HEK293 (cell line): ENCODE data around the gene EMP1.

ENCODE experiments used
- CTCF ChIA-PET: fragments of 350-600 bp; formaldehyde crosslinking; extraction: SDS; loops from one replicate; lab custom pipeline; 2021; ENCODE audit warnings: antibody characterized with exemption; lab: Yijun Ruan, JAX
- POLR2A ChIA-PET: fragments of 300-600 bp; formaldehyde crosslinking; extraction: SDS; loops from one replicate; lab custom pipeline; 2020; ENCODE audit warnings: antibody characterized with exemption, inconsistent platforms; lab: Yijun Ruan, JAX
- H3K27ac ChIP-seq: fragments of 200-500 bp; sonication (Bioruptor generic); 2 replicates; pipeline ENCODE4 v1.5.1; 2014; ENCODE audit warnings: low read depth, low read length, control low read depth, inconsistent platforms; ENCODE audit errors: extremely low read depth
- H3K36me3 ChIP-seq, 2 experiments: fragments of 200-500 bp in 1 of 2; sonication (Bioruptor generic) in 1 of 2; 1 replicate in 1 of 2; 2 replicates in 1 of 2; pipeline ENCODE4 v1.5.1; 2014 to 2017; ENCODE audit warnings: inconsistent platforms in 2 of 2, low read length in 2 of 2; ENCODE audit not compliant: control insufficient read depth in 2 of 2, insufficient read depth in 1 of 2
- H3K4me1 ChIP-seq: fragments of 200-500 bp; sonication (Bioruptor generic); 2 replicates; pipeline ENCODE4 v1.5.1; 2014; ENCODE audit warnings: mild to moderate bottlenecking, low read length, inconsistent platforms; ENCODE audit not compliant: control insufficient read depth, insufficient read depth
- H3K4me3 ChIP-seq: 2 replicates; pipeline ENCODE4 v1.5.1; 2011; ENCODE audit warnings: low read depth, mild to moderate bottlenecking, control low read depth, low read length, moderate library complexity
- H3K9me3 ChIP-seq: fragments of 200-500 bp; sonication (Bioruptor generic); 2 replicates; pipeline ENCODE4 v1.5.1; 2014; ENCODE audit warnings: low read depth, low read length, inconsistent platforms; ENCODE audit not compliant: control insufficient read depth, insufficient read depth
- BCL11B ChIP-seq: fragments of 450-650 bp; formaldehyde crosslinking; IDR thresholded peaks from 2 replicates; pipeline ENCODE4 v1.5.1; 2016; ENCODE audit warnings: low read depth, missing biosample characterization, missing genetic modification characterization
- HOXC10 ChIP-seq: sonication (generic); formaldehyde crosslinking; IDR thresholded peaks from 2 replicates; pipeline ENCODE4 v1.8.1; 2023; ENCODE audit warnings: mild to moderate bottlenecking, missing genetic modification reagents
- HOXD13 ChIP-seq: sonication (generic); formaldehyde crosslinking; IDR thresholded peaks from 2 replicates; pipeline ENCODE4 v1.8.0; 2022; ENCODE audit warnings: missing genetic modification reagents, borderline replicate concordance
- KLF8 ChIP-seq: fragments of 450-650 bp; formaldehyde crosslinking; IDR thresholded peaks from 2 replicates; pipeline ENCODE4 v1.5.1; 2016; ENCODE audit warnings: missing biosample characterization, missing genetic modification characterization
- MYNN ChIP-seq: fragments of 450-650 bp; formaldehyde crosslinking; IDR thresholded peaks from 2 replicates; pipeline ENCODE4 v1.5.1; 2016; ENCODE audit warnings: missing biosample characterization, missing genetic modification characterization, borderline replicate concordance
- PRDM1 ChIP-seq: fragments of 450-650 bp; formaldehyde crosslinking; IDR thresholded peaks from 2 replicates; pipeline ENCODE4; 2016; ENCODE audit warnings: missing biosample characterization, missing genetic modification characterization
- SETDB1 ChIP-seq: IDR thresholded peaks from one replicate; pipeline ENCODE4 v1.6.1; 2017; ENCODE audit warnings: mild to moderate bottlenecking, low read length, moderate library complexity, mixed read lengths; ENCODE audit not compliant: insufficient read length
- WT1 ChIP-seq: fragments of 450-650 bp; formaldehyde crosslinking; IDR thresholded peaks from 2 replicates; pipeline ENCODE4 v1.5.1; 2016; ENCODE audit warnings: missing biosample characterization, missing genetic modification characterization
- YY1 ChIP-seq: fragments of 450-650 bp; formaldehyde crosslinking; IDR thresholded peaks from 2 replicates; pipeline ENCODE4 v1.5.1; 2018; ENCODE audit warnings: missing biosample characterization, missing genetic modification characterization
- ZFP3 ChIP-seq: fragments of 450-650 bp; formaldehyde crosslinking; IDR thresholded peaks from 2 replicates; pipeline ENCODE4 v1.5.1; 2016; ENCODE audit warnings: low read depth, missing biosample characterization, missing genetic modification characterization
- ZNF121 ChIP-seq: fragments of 450-650 bp; formaldehyde crosslinking; IDR thresholded peaks from 2 replicates; pipeline ENCODE4 v1.5.1; 2016; ENCODE audit warnings: missing biosample characterization, missing genetic modification characterization
- ZNF133 ChIP-seq: fragments of 450-650 bp; formaldehyde crosslinking; IDR thresholded peaks from 2 replicates; pipeline ENCODE4 v1.5.1; 2016; ENCODE audit warnings: missing biosample characterization, missing genetic modification characterization
- ZNF23 ChIP-seq: fragments of 450-650 bp; formaldehyde crosslinking; IDR thresholded peaks from 2 replicates; pipeline ENCODE4 v1.5.1; 2016; ENCODE audit warnings: missing biosample characterization, missing genetic modification characterization, borderline replicate concordance
- ZNF518A ChIP-seq: fragments of 450-650 bp; formaldehyde crosslinking; conservative IDR thresholded peaks from 2 replicates; pipeline ENCODE4 v1.5.1; 2016; ENCODE audit warnings: low read depth, missing biosample characterization, missing genetic modification characterization
- ZNF521 ChIP-seq: fragments of 450-650 bp; formaldehyde crosslinking; IDR thresholded peaks from 2 replicates; pipeline ENCODE4 v1.5.1; 2017; ENCODE audit warnings: missing biosample characterization, mild to moderate bottlenecking, missing genetic modification characterization
- ZNF747 ChIP-seq: fragments of 450-650 bp; formaldehyde crosslinking; IDR thresholded peaks from 2 replicates; pipeline ENCODE4 v1.5.1; 2016; ENCODE audit warnings: missing biosample characterization, missing genetic modification characterization
- ZNF76 ChIP-seq: fragments of 450-650 bp; formaldehyde crosslinking; IDR thresholded peaks from 2 replicates; pipeline ENCODE4; 2016; ENCODE audit warnings: low read depth, missing biosample characterization, missing genetic modification characterization, borderline replicate concordance
- ZNF776 ChIP-seq: fragments of 450-650 bp; formaldehyde crosslinking; IDR thresholded peaks from 2 replicates; pipeline ENCODE4 v1.5.0; 2017; ENCODE audit warnings: missing biosample characterization, missing genetic modification characterization, borderline replicate concordance
- ZSCAN16 ChIP-seq: fragments of 450-650 bp; formaldehyde crosslinking; IDR thresholded peaks from 2 replicates; pipeline ENCODE4 v1.5.1; 2016; ENCODE audit warnings: missing biosample characterization, missing genetic modification characterization
- TF ChIP-seq, protein P1 (sequence below): fragments of 450-650 bp; IDR thresholded peaks from 2 replicates; pipeline ENCODE4 v1.5.1; 2018; ENCODE audit warnings: missing biosample characterization, missing genetic modification characterization
- TF ChIP-seq, protein P2 (sequence below): fragments of 450-650 bp; formaldehyde crosslinking; IDR thresholded peaks from 2 replicates; pipeline ENCODE4 v1.5.1; 2016; ENCODE audit warnings: missing biosample characterization, missing genetic modification characterization, low read depth
- TF ChIP-seq, protein P3 (sequence below): fragments of 450-650 bp; formaldehyde crosslinking; IDR thresholded peaks from 2 replicates; pipeline ENCODE4 v1.5.1; 2016; ENCODE audit warnings: missing biosample characterization, missing genetic modification characterization
- TF ChIP-seq, protein P4 (sequence below): fragments of 450-650 bp; IDR thresholded peaks from 2 replicates; pipeline ENCODE4 v1.5.1; 2018; ENCODE audit warnings: missing biosample characterization, mild to moderate bottlenecking, missing genetic modification characterization

The EMP1 gene

GRCh38 chr12:13195250-13195649 is 1.3 kb upstream of the EMP1 start:
- TF ChIP-seq ZSCAN16 (tag by site-specific recombination) = no peak
- no peak for TF ChIP-seq HOXD13
- no peak for TF ChIP-seq YY1
- no peak for TF ChIP-seq MYNN
- TF ChIP-seq, protein P1, sequence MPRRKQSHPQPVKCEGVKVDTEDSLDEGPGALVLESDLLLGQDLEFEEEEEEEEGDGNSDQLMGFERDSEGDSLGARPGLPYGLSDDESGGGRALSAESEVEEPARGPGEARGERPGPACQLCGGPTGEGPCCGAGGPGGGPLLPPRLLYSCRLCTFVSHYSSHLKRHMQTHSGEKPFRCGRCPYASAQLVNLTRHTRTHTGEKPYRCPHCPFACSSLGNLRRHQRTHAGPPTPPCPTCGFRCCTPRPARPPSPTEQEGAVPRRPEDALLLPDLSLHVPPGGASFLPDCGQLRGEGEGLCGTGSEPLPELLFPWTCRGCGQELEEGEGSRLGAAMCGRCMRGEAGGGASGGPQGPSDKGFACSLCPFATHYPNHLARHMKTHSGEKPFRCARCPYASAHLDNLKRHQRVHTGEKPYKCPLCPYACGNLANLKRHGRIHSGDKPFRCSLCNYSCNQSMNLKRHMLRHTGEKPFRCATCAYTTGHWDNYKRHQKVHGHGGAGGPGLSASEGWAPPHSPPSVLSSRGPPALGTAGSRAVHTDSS (tag by site-specific recombination) = no peak
- no peak for TF ChIP-seq BCL11B (tag by site-specific recombination)
- TF ChIP-seq ZNF776 = no peak
- no peak for TF ChIP-seq ZNF133 (tag by site-specific recombination)
- TF ChIP-seq ZNF23 (tag by site-specific recombination) = no peak
- TF ChIP-seq, protein P2, sequence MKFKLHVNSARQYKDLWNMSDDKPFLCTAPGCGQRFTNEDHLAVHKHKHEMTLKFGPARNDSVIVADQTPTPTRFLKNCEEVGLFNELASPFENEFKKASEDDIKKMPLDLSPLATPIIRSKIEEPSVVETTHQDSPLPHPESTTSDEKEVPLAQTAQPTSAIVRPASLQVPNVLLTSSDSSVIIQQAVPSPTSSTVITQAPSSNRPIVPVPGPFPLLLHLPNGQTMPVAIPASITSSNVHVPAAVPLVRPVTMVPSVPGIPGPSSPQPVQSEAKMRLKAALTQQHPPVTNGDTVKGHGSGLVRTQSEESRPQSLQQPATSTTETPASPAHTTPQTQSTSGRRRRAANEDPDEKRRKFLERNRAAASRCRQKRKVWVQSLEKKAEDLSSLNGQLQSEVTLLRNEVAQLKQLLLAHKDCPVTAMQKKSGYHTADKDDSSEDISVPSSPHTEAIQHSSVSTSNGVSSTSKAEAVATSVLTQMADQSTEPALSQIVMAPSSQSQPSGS (tag by site-specific recombination) = no peak
- TF ChIP-seq PRDM1 = no peak
- no peak for TF ChIP-seq WT1 (tag by site-specific recombination)
- TF ChIP-seq ZNF747 (tag by site-specific recombination) = no peak
- TF ChIP-seq ZNF121 (tag by site-specific recombination) = no peak
- TF ChIP-seq, protein P3, sequence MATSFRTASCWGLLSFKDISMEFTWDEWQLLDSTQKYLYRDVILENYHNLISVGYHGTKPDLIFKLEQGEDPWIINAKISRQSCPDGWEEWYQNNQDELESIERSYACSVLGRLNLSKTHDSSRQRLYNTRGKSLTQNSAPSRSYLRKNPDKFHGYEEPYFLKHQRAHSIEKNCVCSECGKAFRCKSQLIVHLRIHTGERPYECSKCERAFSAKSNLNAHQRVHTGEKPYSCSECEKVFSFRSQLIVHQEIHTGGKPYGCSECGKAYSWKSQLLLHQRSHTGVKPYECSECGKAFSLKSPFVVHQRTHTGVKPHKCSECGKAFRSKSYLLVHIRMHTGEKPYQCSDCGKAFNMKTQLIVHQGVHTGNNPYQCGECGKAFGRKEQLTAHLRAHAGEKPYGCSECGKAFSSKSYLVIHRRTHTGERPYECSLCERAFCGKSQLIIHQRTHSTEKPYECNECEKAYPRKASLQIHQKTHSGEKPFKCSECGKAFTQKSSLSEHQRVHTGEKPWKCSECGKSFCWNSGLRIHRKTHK (tag by site-specific recombination) = no peak
- H3K36me3 ChIP-seq = no peaks in the 10 kb centered on the region
- H3K27ac ChIP-seq = no peak overlapping the region
- ChIA-PET POLR2A (interaction anchor here (0.9 kb wide), 1 partner anchor 17 kb away, joined by 3 read pairs; no protein-coding TSS in a partner anchor), CTCF (interaction anchor here (0.7 to 1.8 kb wide), 5 partner anchors 15 to 279 kb away, joined by 3 to 8 read pairs (median 4); no protein-coding TSS in a partner anchor)
- no peak overlapping the region for H3K4me3 ChIP-seq
- no peaks in the 10 kb centered on the region for H3K9me3 ChIP-seq
- peaks cover 7% of the 10 kb centered on the region for H3K4me1 ChIP-seq

- CTCF ChIA-PET = interaction anchor here (0.6 to 1.8 kb wide), 7 partner anchors 12 to 280 kb away, joined by 3 to 8 read pairs (median 4); no protein-coding TSS in a partner anchor
- H3K4me1 ChIP-seq = peaks cover 7% of the 10 kb centered on the region
- POLR2A ChIA-PET = interaction anchor here (0.9 kb wide), 1 partner anchor 16 kb away, joined by 3 read pairs; no protein-coding TSS in a partner anchor
These were observed 769 bp upstream of the EMP1 start for GRCh38 chr12:13195785-13196129.

GRCh38 chr12:13197032-13197431 is 506 bp downstream of the EMP1 start:
- peak overlapping the region; percentile 37 for H3K4me3 ChIP-seq
- H3K27ac ChIP-seq = peak overlapping the region; percentile 43; the same call in 1 of the 2 replicates
- ChIA-PET POLR2A (interaction anchor here (1.0 kb wide), 1 partner anchor 96 kb away, joined by 6 read pairs; no protein-coding TSS in a partner anchor), CTCF (interaction anchor here (0.9 to 1.8 kb wide), 3 partner anchors 18 to 98 kb away, joined by 3 to 7 read pairs (median 5); no protein-coding TSS in a partner anchor)
- H3K36me3 ChIP-seq = no peaks in the 10 kb centered on the region
- H3K4me1 ChIP-seq = peaks cover 7% of the 10 kb centered on the region
- H3K9me3 ChIP-seq = no peaks in the 10 kb centered on the region
- TF ChIP-seq KLF8 (tag by site-specific recombination) (no peak), YY1 (no peak), HOXC10 (no peak), ZNF518A (tag by site-specific recombination) (no peak), ZFP3 (tag by site-specific recombination) (no peak), ZNF521 (tag by site-specific recombination) (no peak)
- TF ChIP-seq, protein P4, sequence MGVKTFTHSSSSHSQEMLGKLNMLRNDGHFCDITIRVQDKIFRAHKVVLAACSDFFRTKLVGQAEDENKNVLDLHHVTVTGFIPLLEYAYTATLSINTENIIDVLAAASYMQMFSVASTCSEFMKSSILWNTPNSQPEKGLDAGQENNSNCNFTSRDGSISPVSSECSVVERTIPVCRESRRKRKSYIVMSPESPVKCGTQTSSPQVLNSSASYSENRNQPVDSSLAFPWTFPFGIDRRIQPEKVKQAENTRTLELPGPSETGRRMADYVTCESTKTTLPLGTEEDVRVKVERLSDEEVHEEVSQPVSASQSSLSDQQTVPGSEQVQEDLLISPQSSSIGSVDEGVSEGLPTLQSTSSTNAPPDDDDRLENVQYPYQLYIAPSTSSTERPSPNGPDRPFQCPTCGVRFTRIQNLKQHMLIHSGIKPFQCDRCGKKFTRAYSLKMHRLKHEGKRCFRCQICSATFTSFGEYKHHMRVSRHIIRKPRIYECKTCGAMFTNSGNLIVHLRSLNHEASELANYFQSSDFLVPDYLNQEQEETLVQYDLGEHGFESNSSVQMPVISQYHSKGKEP (tag by site-specific recombination) = no peak

More at GRCh38 chr12:13195785-13196129, 769 bp upstream of the EMP1 start:
- no peak overlapping the region for H3K27ac ChIP-seq
- no peaks in the 10 kb centered on the region for H3K9me3 ChIP-seq
- no peaks in the 10 kb centered on the region for H3K36me3 ChIP-seq
- no peak for TF ChIP-seq SETDB1
- no peak for TF ChIP-seq ZNF76
- no peak overlapping the region for H3K4me3 ChIP-seq
